BE2C (cell line): ENCODE data around the gene FREM2. TPM values are rescaled to one million over a fixed set of nuclear protein-coding genes. Genes with fewer than 3 reads are reported as not detected.

Experiments used
- DNase-seq: peaks from one replicate; pipeline ENCODE4 v3.0.0-alpha.2; 2020
- H3K27me3 ChIP-seq: fragments of 250-450 bp; sonication (Bioruptor Pico); 2 replicates; pipeline ENCODE4 v1.5.1; 2020; ENCODE audit warnings: mild to moderate bottlenecking
- H3K36me3 ChIP-seq: fragments of 250-450 bp; sonication (Bioruptor Pico); 2 replicates; pipeline ENCODE4 v1.5.1; 2020; ENCODE audit warnings: mild to moderate bottlenecking
- H3K4me1 ChIP-seq: fragments of 250-450 bp; sonication (Bioruptor Pico); 2 replicates; pipeline ENCODE4 v1.5.1; 2020
- H3K4me3 ChIP-seq: 2 replicates; pipeline ENCODE4 v1.5.1; 2011; ENCODE audit warnings: low read depth, low read length
- H3K9me3 ChIP-seq: fragments of 250-450 bp; sonication (Bioruptor Pico); 2 replicates; pipeline ENCODE4 v1.5.1; 2020
- CTCF ChIP-seq: IDR thresholded peaks from 2 replicates; pipeline ENCODE4 v1.5.1; 2012; ENCODE audit warnings: mild to moderate bottlenecking, low read depth, low read length
- polyA plus RNA-seq: library from polyadenylated mRNA; unstranded; fragments of >200 nt; gene quantifications from one replicate; pipeline ENCODE4 v1.2.1, GENCODE V29; 2012; ENCODE audit warnings: low read depth, missing spikeins; ENCODE audit not compliant: insufficient read length, insufficient read depth

FREM2 gene
- polyA plus RNA-seq = not detected

GRCh38 chr13:38686577-38687245, at the start of gene FREM2:
Gene FREM2, plus strand, starts transcription at chr13:38687077. Its CDS starts 268 bp downstream, at chr13:38687345.
- H3K4me3 ChIP-seq = no peak within 1 kb of the TSS
- DNase-seq = no peak
- peaks cover 38% of the 10 kb centered on the region for H3K27me3 ChIP-seq
- no peaks in the 10 kb centered on the region for H3K4me1 ChIP-seq
- no peaks in the 10 kb centered on the region for H3K36me3 ChIP-seq
- no peaks in the 10 kb centered on the region for H3K9me3 ChIP-seq
- no peak for TF ChIP-seq CTCF

GRCh38 chr13:38637576-38637975, 49.3 kb upstream of the FREM2 start:
- Histone ChIP-seq H3K36me3 (no peaks in the 10 kb centered on the region), H3K4me1 (no peaks in the 10 kb centered on the region), H3K27me3 (no peaks in the 10 kb centered on the region), H3K9me3 (no peaks in the 10 kb centered on the region), H3K4me3 (no peak overlapping the region)
- no peak for DNase-seq
- TF ChIP-seq CTCF = no peak

- TF ChIP-seq CTCF = peak; percentile 47
- Histone ChIP-seq H3K27me3 (no peaks in the 10 kb centered on the region), H3K36me3 (no peaks in the 10 kb centered on the region), H3K9me3 (no peaks in the 10 kb centered on the region), H3K4me3 (no peak overlapping the region), H3K4me1 (no peaks in the 10 kb centered on the region)
- no peak for DNase-seq
Measured at GRCh38 chr13:38641164-38641948, 45.5 kb upstream of the FREM2 start.

- no peaks in the 10 kb centered on the region for H3K36me3 ChIP-seq
- H3K27me3 ChIP-seq = peaks cover 6% of the 10 kb centered on the region; the same call in 1 of the 2 replicates
- no peak for TF ChIP-seq CTCF
- no peak for DNase-seq
- no peak overlapping the region for H3K4me3 ChIP-seq
- H3K4me1 ChIP-seq = no peaks in the 10 kb centered on the region
- no peaks in the 10 kb centered on the region for H3K9me3 ChIP-seq
Measured at GRCh38 chr13:38647312-38647711, 39.6 kb upstream of the FREM2 start.

GRCh38 chr13:38648912-38649311, 38.0 kb upstream of the FREM2 start:
- Histone ChIP-seq H3K36me3 (no peaks in the 10 kb centered on the region), H3K4me3 (no peak overlapping the region), H3K9me3 (no peaks in the 10 kb centered on the region), H3K27me3 (peaks cover 8% of the 10 kb centered on the region; the same call in 1 of the 2 replicates), H3K4me1 (no peaks in the 10 kb centered on the region)
- no peak for DNase-seq
- TF ChIP-seq CTCF = no peak

- Histone ChIP-seq H3K36me3 (no peaks in the 10 kb centered on the region), H3K27me3 (peaks cover 2% of the 10 kb centered on the region; the same call in 1 of the 2 replicates), H3K4me1 (no peaks in the 10 kb centered on the region), H3K9me3 (no peaks in the 10 kb centered on the region), H3K4me3 (no peak overlapping the region)
- no peak for DNase-seq
- TF ChIP-seq CTCF = no peak
Measured at GRCh38 chr13:38656699-38657098, 30.2 kb upstream of the FREM2 start.
